ENCODE measurements around the gene PRL.

DNA sequence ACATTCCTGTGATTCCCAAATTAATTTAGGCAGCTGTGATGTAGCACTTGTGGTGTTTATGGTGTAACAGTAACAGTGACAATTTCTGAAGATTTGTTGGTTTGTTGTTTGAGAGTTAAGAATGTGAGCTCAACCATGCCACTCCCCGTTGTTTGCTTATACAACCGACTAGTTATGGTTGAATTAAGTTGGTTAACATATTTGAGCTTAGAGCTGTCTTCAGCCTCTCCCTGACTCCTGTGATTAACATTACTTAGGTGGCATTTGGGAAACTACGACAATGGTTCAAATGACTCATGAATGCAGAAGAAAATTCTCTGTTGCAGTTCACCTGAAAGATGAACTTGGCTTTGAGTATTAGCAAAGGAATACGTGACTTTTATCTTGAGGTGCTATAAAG is 35.9 kb upstream of the PRL start:
- TF ChIP-seq POLR2A (IDR thresholded peaks at IDR 0.05), result no peak
- TF ChIP-seq, protein P1, sequence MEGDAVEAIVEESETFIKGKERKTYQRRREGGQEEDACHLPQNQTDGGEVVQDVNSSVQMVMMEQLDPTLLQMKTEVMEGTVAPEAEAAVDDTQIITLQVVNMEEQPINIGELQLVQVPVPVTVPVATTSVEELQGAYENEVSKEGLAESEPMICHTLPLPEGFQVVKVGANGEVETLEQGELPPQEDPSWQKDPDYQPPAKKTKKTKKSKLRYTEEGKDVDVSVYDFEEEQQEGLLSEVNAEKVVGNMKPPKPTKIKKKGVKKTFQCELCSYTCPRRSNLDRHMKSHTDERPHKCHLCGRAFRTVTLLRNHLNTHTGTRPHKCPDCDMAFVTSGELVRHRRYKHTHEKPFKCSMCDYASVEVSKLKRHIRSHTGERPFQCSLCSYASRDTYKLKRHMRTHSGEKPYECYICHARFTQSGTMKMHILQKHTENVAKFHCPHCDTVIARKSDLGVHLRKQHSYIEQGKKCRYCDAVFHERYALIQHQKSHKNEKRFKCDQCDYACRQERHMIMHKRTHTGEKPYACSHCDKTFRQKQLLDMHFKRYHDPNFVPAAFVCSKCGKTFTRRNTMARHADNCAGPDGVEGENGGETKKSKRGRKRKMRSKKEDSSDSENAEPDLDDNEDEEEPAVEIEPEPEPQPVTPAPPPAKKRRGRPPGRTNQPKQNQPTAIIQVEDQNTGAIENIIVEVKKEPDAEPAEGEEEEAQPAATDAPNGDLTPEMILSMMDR (IDR thresholded peaks at IDR 0.05), result no peak
